ENCODE results near the gene AFG1L. TPM values are rescaled to one million over a fixed set of nuclear protein-coding genes. Genes with fewer than 3 reads are reported as not detected.
"Not testable (repeated sequence)": the region's sequence is repeated elsewhere in the genome, so short reads cannot be mapped to it uniquely, and the experiment has no call there.

The AFG1L gene
- total RNA-seq, 1 donor from 2014 or later = 0.53 TPM

GRCh38 chr6:108277831-108278230 lies 17.0 kb upstream of the AFG1L start:
- no peak for TF ChIP-seq CTCF (IDR thresholded peaks at IDR 0.05)
- no peak overlapping the region for H3K4me3 ChIP-seq
- intact Hi-C loops (cut with DNase I) = no loop called here
- no peak overlapping the region for H3K27ac ChIP-seq
- no peak for DNase-seq (ENCODE audit: low spot score in 2 of 2)
- H3K36me3 ChIP-seq = no peaks in the 10 kb centered on the region
- H3K27me3 ChIP-seq = no peaks in the 10 kb centered on the region
- H3K4me1 ChIP-seq = no peaks in the 10 kb centered on the region
- no peaks in the 10 kb centered on the region for H3K9me3 ChIP-seq

- Histone ChIP-seq H3K4me1 (no peaks in the 10 kb centered on the region), H3K27ac (no peak overlapping the region), H3K27me3 (no peaks in the 10 kb centered on the region), H3K9me3 (no peaks in the 10 kb centered on the region), H3K4me3 (no peak overlapping the region), H3K36me3 (no peaks in the 10 kb centered on the region)
- TF ChIP-seq CTCF (IDR thresholded peaks at IDR 0.05) = no peak
- intact Hi-C loops (cut with DNase I) = no loop called here
- DNase-seq (ENCODE audit: low spot score in 2 of 2) = no peak
Observed at GRCh38 chr6:108285381-108285780, 9.5 kb upstream of the AFG1L start.

- DNase-seq (ENCODE audit: low spot score in 2 of 2) = no peak
- H3K36me3 ChIP-seq = no peaks in the 10 kb centered on the region
- H3K4me3 ChIP-seq = no peak overlapping the region
- no peaks in the 10 kb centered on the region for H3K4me1 ChIP-seq
- H3K27ac ChIP-seq = no peak overlapping the region
- TF ChIP-seq CTCF (IDR thresholded peaks at IDR 0.05) = no peak
- intact Hi-C loops (cut with DNase I) = no loop called here
- no peaks in the 10 kb centered on the region for H3K27me3 ChIP-seq
- H3K9me3 ChIP-seq = no peaks in the 10 kb centered on the region
Observed at GRCh38 chr6:108286366-108286765, 8.5 kb upstream of the AFG1L start.

GRCh38 chr6:108287373-108287772 lies 7.5 kb upstream of the AFG1L start:
- Histone ChIP-seq H3K9me3 (no peaks in the 10 kb centered on the region), H3K27ac (no peak overlapping the region), H3K36me3 (no peaks in the 10 kb centered on the region), H3K27me3 (no peaks in the 10 kb centered on the region), H3K4me3 (no peak overlapping the region), H3K4me1 (no peaks in the 10 kb centered on the region)
- no peak for TF ChIP-seq CTCF (IDR thresholded peaks at IDR 0.05)
- intact Hi-C loops (cut with DNase I) = no loop called here
- DNase-seq (ENCODE audit: low spot score in 2 of 2) = no peak

- H3K27me3 ChIP-seq = no peaks in the 10 kb centered on the region
- no peaks in the 10 kb centered on the region for H3K36me3 ChIP-seq
- no peak overlapping the region for H3K4me3 ChIP-seq
- H3K27ac ChIP-seq = no peak overlapping the region
- no peaks in the 10 kb centered on the region for H3K9me3 ChIP-seq
- DNase-seq (ENCODE audit: low spot score in 2 of 2) = no peak
- TF ChIP-seq CTCF (IDR thresholded peaks at IDR 0.05) = no peak
- H3K4me1 ChIP-seq = no peaks in the 10 kb centered on the region
- intact Hi-C loops (cut with DNase I) = no loop called here
Observed at GRCh38 chr6:108288742-108289141, 6.1 kb upstream of the AFG1L start.

- TF ChIP-seq CTCF (IDR thresholded peaks at IDR 0.05) = no peak
- no peaks in the 10 kb centered on the region for H3K36me3 ChIP-seq
- no peak for DNase-seq (ENCODE audit: low spot score in 2 of 2)
- no peak overlapping the region for H3K27ac ChIP-seq
- no peak overlapping the region for H3K4me3 ChIP-seq
- H3K9me3 ChIP-seq = no peaks in the 10 kb centered on the region
- intact Hi-C loops (cut with DNase I) = loop anchor here (10.0 kb wide), 1 partner anchor 216 kb away; the partner anchor contains the start of gene OSTM1
- no peaks in the 10 kb centered on the region for H3K27me3 ChIP-seq
- H3K4me1 ChIP-seq = peaks cover 4 to 5% of the 10 kb centered on the region in 2 donors
Observed at GRCh38 chr6:108291091-108291490, 3.8 kb upstream of the AFG1L start.

GRCh38 chr6:108292561-108292960 lies 2.3 kb upstream of the AFG1L start:
- H3K4me1 ChIP-seq; DNase-seq (ENCODE audit: low spot score in 2 of 2); H3K27ac ChIP-seq; H3K9me3 ChIP-seq; H3K27me3 ChIP-seq; H3K4me3 ChIP-seq; H3K36me3 ChIP-seq: not testable (repeated sequence)
- intact Hi-C loops (cut with DNase I) = loop anchor here (10.0 kb wide), 1 partner anchor 218 kb away; the partner anchor contains the start of gene OSTM1
